ENCODE measurements around the gene MRGPRE.

DNA sequence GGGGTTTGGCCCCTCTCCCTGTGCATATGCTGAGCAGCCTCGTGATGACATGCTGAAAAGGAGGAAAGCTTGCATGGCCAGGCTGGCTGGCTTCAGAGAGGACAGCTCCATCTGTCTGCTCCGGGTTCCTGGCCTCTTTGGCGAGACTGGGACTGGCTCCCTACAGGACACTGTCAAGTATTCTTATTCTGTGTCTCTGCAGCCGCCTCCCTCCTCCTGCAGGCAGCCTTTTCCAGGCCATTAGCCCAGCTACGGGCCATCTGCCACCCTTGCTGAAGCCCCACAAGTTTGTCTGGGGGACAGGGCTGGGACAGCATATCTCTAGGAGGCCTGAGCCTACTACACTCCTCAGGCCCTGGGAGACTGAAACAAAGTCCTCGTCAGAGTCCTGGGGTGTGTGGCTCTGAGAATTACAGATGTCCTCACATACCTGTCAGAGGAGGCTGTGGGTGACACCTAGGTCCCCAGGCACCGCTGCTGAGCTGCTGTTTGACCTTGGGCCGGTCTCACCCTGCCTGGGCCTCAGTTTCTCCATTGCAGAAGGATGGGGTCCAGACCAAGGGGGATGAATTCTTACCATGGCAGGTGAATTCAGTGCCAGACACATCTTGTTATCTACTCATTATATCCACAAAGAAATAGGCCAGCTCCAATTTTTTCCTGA lies 24.6 kb downstream of the MRGPRE start:
- TF ChIP-seq, protein P1, sequence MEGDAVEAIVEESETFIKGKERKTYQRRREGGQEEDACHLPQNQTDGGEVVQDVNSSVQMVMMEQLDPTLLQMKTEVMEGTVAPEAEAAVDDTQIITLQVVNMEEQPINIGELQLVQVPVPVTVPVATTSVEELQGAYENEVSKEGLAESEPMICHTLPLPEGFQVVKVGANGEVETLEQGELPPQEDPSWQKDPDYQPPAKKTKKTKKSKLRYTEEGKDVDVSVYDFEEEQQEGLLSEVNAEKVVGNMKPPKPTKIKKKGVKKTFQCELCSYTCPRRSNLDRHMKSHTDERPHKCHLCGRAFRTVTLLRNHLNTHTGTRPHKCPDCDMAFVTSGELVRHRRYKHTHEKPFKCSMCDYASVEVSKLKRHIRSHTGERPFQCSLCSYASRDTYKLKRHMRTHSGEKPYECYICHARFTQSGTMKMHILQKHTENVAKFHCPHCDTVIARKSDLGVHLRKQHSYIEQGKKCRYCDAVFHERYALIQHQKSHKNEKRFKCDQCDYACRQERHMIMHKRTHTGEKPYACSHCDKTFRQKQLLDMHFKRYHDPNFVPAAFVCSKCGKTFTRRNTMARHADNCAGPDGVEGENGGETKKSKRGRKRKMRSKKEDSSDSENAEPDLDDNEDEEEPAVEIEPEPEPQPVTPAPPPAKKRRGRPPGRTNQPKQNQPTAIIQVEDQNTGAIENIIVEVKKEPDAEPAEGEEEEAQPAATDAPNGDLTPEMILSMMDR (IDR thresholded peaks at IDR 0.05), result no peak
- no peak for TF ChIP-seq POLR2A (IDR thresholded peaks at IDR 0.05; ENCODE audit: low read depth)
